Mesothelial cell of epicardium (in vitro differentiated cells): Measurements from ENCODE around the gene OR2AG1. TPM values are rescaled to one million over a fixed set of nuclear protein-coding genes. Genes with fewer than 3 reads are reported as not detected.
"Not testable (repeated sequence)": the region's sequence is repeated elsewhere in the genome, so short reads cannot be mapped to it uniquely, and the experiment has no call there.

Source experiments
- DNase-seq, 2 experiments: peaks; one replicate each; pipeline ENCODE4 v3.0.0; 2021; ENCODE audit warnings: low spot score in 2 of 2; ENCODE audit not compliant: unreplicated experiment in 2 of 2
- H3K27ac Mint-ChIP-seq: 2 replicates; pipeline ENCODE4 v1.8.0; 2021; ENCODE audit warnings: mixed read lengths
- H3K27me3 Mint-ChIP-seq: 2 replicates; pipeline ENCODE4 v1.8.0; 2021; ENCODE audit warnings: low read depth, mixed read lengths
- H3K36me3 Mint-ChIP-seq: 2 replicates; pipeline ENCODE4 v1.8.0; 2021; ENCODE audit warnings: mixed read lengths
- H3K4me1 Mint-ChIP-seq: 2 replicates; pipeline ENCODE4 v1.8.0; 2021; ENCODE audit warnings: mixed read lengths
- H3K4me3 Mint-ChIP-seq: 2 replicates; pipeline ENCODE4 v1.8.0; 2021; ENCODE audit warnings: mild to moderate bottlenecking, moderate library complexity, mixed read lengths
- H3K9me3 Mint-ChIP-seq: 2 replicates; pipeline ENCODE4 v1.8.0; 2021; ENCODE audit warnings: mixed read lengths
- total RNA-seq: library from RNA; stranded (reverse); gene quantifications from 3 replicates; pipeline ENCODE4 v1.2.1, GENCODE V29; 2021
- TF ChIP-seq, protein P1 (sequence below): fragments of 200-600 bp; sonication (generic); IDR thresholded peaks from one replicate; pipeline ENCODE4 v1.5.0; 2021; ENCODE audit warnings: antibody characterized with exemption; ENCODE audit not compliant: unreplicated experiment

OR2AG1 gene
- total RNA-seq, 1 donor from 2014 or later, result not detected

- H3K4me3 Mint-ChIP-seq, result no peak overlapping the region
Observed at GRCh38 chr11:6794639-6795038, 11.8 kb downstream of the OR2AG1 start.

GRCh38 chr11:6799402-6799801 lies 16.6 kb downstream of the OR2AG1 start, which contains the start of gene OR6A2:
Gene OR6A2, minus strand, starts transcription at chr11:6799689. Its CDS starts 3,981 bp downstream, at chr11:6795708.
- Mint-ChIP-seq H3K4me3 (no peak within 1 kb of the TSS), H3K27me3 (no peaks in the 10 kb centered on the region), H3K36me3 (no peaks in the 10 kb centered on the region), H3K4me1 (no peaks in the 10 kb centered on the region), H3K9me3 (peaks cover 10% of the 10 kb centered on the region), H3K27ac (no peak within 1 kb of the TSS)
- DNase-seq, result no peak
- TF ChIP-seq, protein P1, sequence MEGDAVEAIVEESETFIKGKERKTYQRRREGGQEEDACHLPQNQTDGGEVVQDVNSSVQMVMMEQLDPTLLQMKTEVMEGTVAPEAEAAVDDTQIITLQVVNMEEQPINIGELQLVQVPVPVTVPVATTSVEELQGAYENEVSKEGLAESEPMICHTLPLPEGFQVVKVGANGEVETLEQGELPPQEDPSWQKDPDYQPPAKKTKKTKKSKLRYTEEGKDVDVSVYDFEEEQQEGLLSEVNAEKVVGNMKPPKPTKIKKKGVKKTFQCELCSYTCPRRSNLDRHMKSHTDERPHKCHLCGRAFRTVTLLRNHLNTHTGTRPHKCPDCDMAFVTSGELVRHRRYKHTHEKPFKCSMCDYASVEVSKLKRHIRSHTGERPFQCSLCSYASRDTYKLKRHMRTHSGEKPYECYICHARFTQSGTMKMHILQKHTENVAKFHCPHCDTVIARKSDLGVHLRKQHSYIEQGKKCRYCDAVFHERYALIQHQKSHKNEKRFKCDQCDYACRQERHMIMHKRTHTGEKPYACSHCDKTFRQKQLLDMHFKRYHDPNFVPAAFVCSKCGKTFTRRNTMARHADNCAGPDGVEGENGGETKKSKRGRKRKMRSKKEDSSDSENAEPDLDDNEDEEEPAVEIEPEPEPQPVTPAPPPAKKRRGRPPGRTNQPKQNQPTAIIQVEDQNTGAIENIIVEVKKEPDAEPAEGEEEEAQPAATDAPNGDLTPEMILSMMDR, result no peak

More at GRCh38 chr11:6794639-6795038, 11.8 kb downstream of the OR2AG1 start:
- DNase-seq, result no peak
- Mint-ChIP-seq H3K4me1 (no peaks in the 10 kb centered on the region), H3K36me3 (no peaks in the 10 kb centered on the region), H3K9me3 (no peaks in the 10 kb centered on the region), H3K27me3 (no peaks in the 10 kb centered on the region), H3K27ac (no peak overlapping the region)
- TF ChIP-seq, protein P1, result no peak

DNA sequence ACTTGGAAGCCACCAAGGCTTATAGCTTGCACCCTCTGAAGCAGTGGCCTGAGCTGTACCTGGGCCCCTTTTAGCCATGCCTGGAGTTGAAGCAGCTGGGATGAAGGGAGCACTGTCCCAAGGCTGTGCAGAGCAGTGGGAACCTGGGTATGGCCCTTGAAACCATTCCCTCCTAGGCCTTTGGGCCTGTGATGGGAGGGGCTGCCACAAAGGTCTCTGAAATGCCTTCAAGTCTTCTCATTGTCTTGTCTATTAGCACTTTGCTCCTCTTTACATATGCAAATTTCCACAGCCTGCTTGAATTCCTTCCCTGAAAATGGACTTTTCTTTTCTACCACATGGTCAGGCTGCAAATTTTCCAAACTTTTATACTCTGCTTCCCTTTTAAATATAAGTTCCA lies 18.3 kb downstream of the OR2AG1 start:
- not testable (repeated sequence) for H3K4me3 Mint-ChIP-seq

DNA sequence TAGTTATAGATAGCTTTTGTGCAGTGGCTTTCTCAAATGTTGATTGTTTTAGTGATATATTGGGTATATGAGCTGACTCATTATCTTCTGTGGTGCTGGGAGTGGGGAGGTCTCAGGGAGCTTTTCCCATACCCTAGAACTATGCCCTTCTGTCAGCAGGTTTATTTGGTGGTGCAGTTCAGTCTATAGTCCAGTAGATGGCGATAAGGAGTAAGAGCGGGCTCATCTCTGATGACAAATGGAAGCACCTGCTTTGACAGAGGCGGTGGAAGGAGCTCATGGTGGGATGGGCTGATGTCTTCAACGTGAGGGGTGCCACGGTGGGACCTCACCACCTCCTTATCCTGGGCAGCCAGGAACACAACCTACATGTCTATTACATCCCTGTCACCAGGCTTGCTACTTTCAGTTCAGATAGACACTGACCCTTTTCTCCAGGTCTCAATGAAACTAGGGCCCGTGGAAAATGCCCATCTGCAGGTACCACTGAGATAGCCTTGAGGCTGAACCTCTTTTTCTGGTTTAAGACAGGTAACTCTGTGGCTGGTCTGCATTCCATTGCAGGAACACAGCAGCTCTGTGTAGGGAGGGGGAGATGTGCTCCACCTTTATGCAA lies 29.7 kb downstream of the OR2AG1 start:
- no peak for DNase-seq
- no peak overlapping the region for H3K27ac Mint-ChIP-seq
- no peaks in the 10 kb centered on the region for H3K4me1 Mint-ChIP-seq
- H3K36me3 Mint-ChIP-seq, result no peaks in the 10 kb centered on the region
- peaks cover 1% of the 10 kb centered on the region for H3K27me3 Mint-ChIP-seq
- H3K4me3 Mint-ChIP-seq, result no peak overlapping the region
- H3K9me3 Mint-ChIP-seq, result no peaks in the 10 kb centered on the region
- TF ChIP-seq, protein P1, result peak; percentile 82

More for the DNA sequence above, 18.3 kb downstream of the OR2AG1 start:
- not testable (repeated sequence) for H3K27me3 Mint-ChIP-seq, H3K4me1 Mint-ChIP-seq, DNase-seq, H3K36me3 Mint-ChIP-seq, H3K27ac Mint-ChIP-seq
- H3K9me3 Mint-ChIP-seq, result peaks cover 10% of the 10 kb centered on the region

- no peaks in the 10 kb centered on the region for H3K36me3 Mint-ChIP-seq
- DNase-seq, result no peak
- no peak overlapping the region for H3K27ac Mint-ChIP-seq
- H3K4me3 Mint-ChIP-seq, result no peak overlapping the region
- TF ChIP-seq, protein P1, result no peak
- no peaks in the 10 kb centered on the region for H3K4me1 Mint-ChIP-seq
- H3K9me3 Mint-ChIP-seq, result no peaks in the 10 kb centered on the region
- peaks cover 1% of the 10 kb centered on the region for H3K27me3 Mint-ChIP-seq
Observed at GRCh38 chr11:6813656-6814055, 30.8 kb downstream of the OR2AG1 start.

DNA sequence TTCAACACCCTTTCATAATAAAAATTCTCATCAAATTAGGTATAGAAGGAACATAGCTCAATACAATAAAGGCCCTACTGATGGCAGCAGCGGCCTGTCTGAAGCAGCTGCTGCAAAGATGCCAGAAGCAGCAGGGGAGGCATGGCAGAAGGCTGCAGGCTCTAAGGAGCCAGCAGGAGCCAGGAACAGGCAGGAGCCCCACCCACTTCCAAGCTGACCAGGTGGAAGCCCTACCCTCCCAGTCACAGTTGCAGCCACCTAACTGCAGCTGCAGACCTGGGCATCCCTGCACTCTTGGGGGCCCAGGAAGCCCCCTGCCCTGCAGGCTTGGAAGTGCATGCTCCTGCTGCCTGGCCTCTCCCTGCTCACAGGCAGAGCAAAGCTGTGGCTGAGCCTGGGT lies 34.9 kb downstream of the OR2AG1 start:
- TF ChIP-seq, protein P1, result no peak
- Mint-ChIP-seq H3K9me3 (peaks cover 12% of the 10 kb centered on the region), H3K4me1 (no peaks in the 10 kb centered on the region), H3K27me3 (peaks cover 2% of the 10 kb centered on the region), H3K36me3 (no peaks in the 10 kb centered on the region), H3K4me3 (no peak overlapping the region), H3K27ac (no peak overlapping the region)
- no peak for DNase-seq
